Adrenal gland (tissue), 5 donors: Measurements from ENCODE around the gene NAALADL2.

Experiments used
- CTCF ChIP-seq, 6 experiments: fragments of 450-650 bp in 4 of 6; fragments of 200-600 bp in 2 of 6; sonication (generic) in 1 of 6; IDR thresholded peaks; 1 replicate in 5 of 6; 2 replicates in 1 of 6; pipeline versions ENCODE4 v1.5.1 to v1.8.0; 2016 to 2021; ENCODE audit warnings: antibody characterized with exemption in 6 of 6, mild to moderate bottlenecking in 2 of 6, moderate library complexity in 1 of 6
- POLR2A ChIP-seq, 2 donors: fragments of 450-650 bp; IDR thresholded peaks; one replicate each; pipeline ENCODE4 v1.6.1; 2017; ENCODE audit warnings: antibody characterized with exemption in 2 of 2, mild to moderate bottlenecking in 2 of 2, moderate library complexity in 1 of 2
- donor health status: DM: no; HTN: no; CAD: no.

- TF ChIP-seq CTCF (IDR thresholded peaks at IDR 0.05) (no peak), POLR2A (IDR thresholded peaks at IDR 0.05) (no peak)
Measured at GRCh38 chr3:175046601-175047000, 187.5 kb downstream of the NAALADL2 start.
